Pancreas (tissue), 10 donors: ENCODE measurements around the gene PALLD. TPM values are rescaled to one million over a fixed set of nuclear protein-coding genes. Genes with fewer than 3 reads are reported as not detected.

Source experiments
- ATAC-seq, 4 donors: fragments of 200-7000 bp; cut with Tn5 transposase; one replicate each; pipeline versions ENCODE4 v1.8.0 to v1.9.1; 2020; ENCODE audit warnings: mild to moderate bottlenecking in 4 of 4, moderate library complexity in 4 of 4
- DNase-seq, 6 donors: peaks; one replicate each; pipeline ENCODE4 v3.0.0-alpha.2; 2020
- FAIRE-seq: peaks from 2 replicates; lab custom pipeline; 2012; peaks lifted over from hg19 to GRCh38; lab: Jason Lieb, UNC
- H3K27ac ChIP-seq, 4 donors: fragments of 200-600 bp; sonication (generic); 1 replicate in 3 of 4; 2 replicates in 1 of 4; pipeline versions ENCODE4 v1.5.0 to v1.8.0; 2020
- H3K27me3 ChIP-seq, 4 donors: fragments of 200-600 bp; one replicate each; pipeline ENCODE4 v1.8.0; 2021
- H3K36me3 ChIP-seq, 3 donors: fragments of 200-600 bp; sonication (generic) in 1 of 3; one replicate each; pipeline versions ENCODE4 v1.5.0 to v1.8.0; 2020 to 2021
- H3K4me1 ChIP-seq, 3 donors: fragments of 200-600 bp; one replicate each; pipeline ENCODE4 v1.8.0; 2021
- H3K4me3 ChIP-seq, 4 donors: fragments of 200-600 bp; sonication (generic) in 2 of 4; one replicate each; pipeline versions ENCODE4 v1.5.0 to v1.8.0; 2020 to 2021
- H3K9me3 ChIP-seq, 4 donors: fragments of 200-600 bp; one replicate each; pipeline ENCODE4 v1.8.0; 2021
- CTCF ChIP-seq, 4 donors: fragments of 200-600 bp; sonication (generic) in 3 of 4; IDR thresholded peaks; one replicate each; pipeline versions ENCODE4 v1.5.0 to v1.8.0; 2021; ENCODE audit warnings: antibody characterized with exemption in 4 of 4
- WGBS, 2 donors: extraction: QIAGEN DNeasy Blood & Tissue Kit; methylation state at CpG; one replicate each; pipeline ENCODE4 v1.1.7; 2013; 5-methylcytosine and 5-hydroxymethylcytosine counted together
- intact Hi-C, 3 donors: fragments of 100-400 bp; cut with DNase I; formaldehyde crosslinking; loops; one replicate each; pipeline versions ENCODE4 v1.11.1 to v1.14.2; 2022
- polyA plus RNA-seq, 2 donors: library from polyadenylated mRNA; stranded (reverse); fragments of 200-250 nt; gene quantifications; one replicate each; pipeline ENCODE4 v1.2.3, GENCODE V29; 2013
- total RNA-seq, 6 donors: library from RNA; stranded (reverse); fragmentation: NEBNext Ultra II Directional in 4 of 6; extraction: Animal tissue kit (Norgen Biotek cat#: 25700) in 4 of 6; gene quantifications; one replicate each; pipeline versions ENCODE4 v1.2.1 to v1.2.4, GENCODE V29; 2021 to 2023
- donor health status: healthy with polysubstance abuse.
- donor health status: DM: no; HTN: no; CAD: no; lungs with moderate emphysema.
- donor health status: DM: no; HTN: no; CAD: no.
- donor health status: control.
- donor health status: control.
- donor health status: Bipolar disorder and iron deficiency.
- donor health status: DM: yes; HTN: yes; CAD: no.
- donor health status: DM: no; HTN: no; CAD: no.
- donor health status: DM: no; HTN: no; CAD: no.
- donor health status: DM: yes; HTN: yes; CAD: no.

PALLD gene
- total and polyA plus RNA-seq, 8 donors = 4.4 to 44.2 (median 14.1) TPM

- TF ChIP-seq CTCF (IDR thresholded peaks at IDR 0.05) = no peak
- no peak for FAIRE-seq
Measured at GRCh38 chr4:168619266-168619631, 122.4 kb downstream of the PALLD start.

DNA sequence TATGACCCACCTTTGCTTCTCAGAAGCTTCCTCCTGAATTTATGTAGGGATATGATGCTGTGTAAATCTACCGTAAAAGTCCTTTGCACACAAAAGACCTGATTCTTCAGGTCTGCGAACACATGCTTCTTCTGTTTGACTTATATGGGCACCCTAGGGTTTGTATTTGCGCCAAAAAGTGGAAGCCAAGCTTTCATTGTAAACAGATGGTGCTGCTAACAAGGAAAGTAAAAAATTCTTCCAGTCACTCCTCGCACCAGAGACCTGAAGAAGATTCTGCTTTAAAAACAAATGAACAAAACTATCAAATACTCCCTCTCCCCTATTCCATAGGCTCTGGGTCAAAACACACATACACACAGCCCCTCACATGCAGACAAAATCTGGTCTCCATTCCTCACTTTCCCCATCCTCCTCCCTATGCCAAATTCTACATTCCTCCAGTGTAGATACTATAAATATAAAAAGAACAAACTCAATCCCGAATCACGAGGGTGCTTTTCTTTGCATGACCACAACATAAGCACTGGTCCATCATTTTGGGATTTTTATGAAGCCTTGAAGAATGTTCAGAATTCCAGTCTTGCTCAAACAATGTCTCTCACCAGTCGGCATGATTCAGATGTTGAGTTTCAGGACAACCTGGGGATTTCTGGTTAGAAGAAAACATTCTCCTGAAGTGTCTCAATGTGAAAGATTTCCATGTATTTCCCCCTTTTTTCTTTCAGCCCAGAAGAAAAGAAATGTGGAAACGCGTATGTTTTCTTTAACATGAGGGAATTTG is 125.1 kb downstream of the PALLD start:
- Histone ChIP-seq H3K27ac (no peak overlapping the region), H3K4me3 (no peak overlapping the region), H3K36me3 (no peaks in the 10 kb centered on the region), H3K9me3 (no peaks in the 10 kb centered on the region), H3K27me3 (no peaks in the 10 kb centered on the region), H3K4me1 (no peaks in the 10 kb centered on the region)
- DNase-seq = no peak
- FAIRE-seq = no peak
- TF ChIP-seq CTCF (IDR thresholded peaks at IDR 0.05) = no peak
- intact Hi-C loops = no loop called here
- no peak for ATAC-seq
- whole genome bisulfite sequencing, 2 donors = 83 to 85% methylated on average over 9 of the region's 9 CpGs

More at GRCh38 chr4:168619266-168619631, 122.4 kb downstream of the PALLD start:
- Histone ChIP-seq H3K9me3 (no peaks in the 10 kb centered on the region), H3K4me3 (no peak overlapping the region), H3K27me3 (no peaks in the 10 kb centered on the region), H3K27ac (no peak overlapping the region), H3K4me1 (no peaks in the 10 kb centered on the region), H3K36me3 (no peaks in the 10 kb centered on the region)
- intact Hi-C loops = no loop called here
- peak in 2 of 4 donors; percentile 37 to 46 for ATAC-seq
- DNase-seq = no peak

- ATAC-seq (no peak), DNase-seq (no peak), FAIRE-seq (no peak)
- Histone ChIP-seq H3K4me3 (no peak overlapping the region), H3K4me1 (no peaks in the 10 kb centered on the region), H3K27me3 (no peaks in the 10 kb centered on the region), H3K27ac (no peak overlapping the region), H3K9me3 (no peaks in the 10 kb centered on the region), H3K36me3 (no peaks in the 10 kb centered on the region)
- WGBS, 2 donors = 74 to 78% methylated on average over 5 of the region's 5 CpGs
- intact Hi-C loops = no loop called here
- TF ChIP-seq CTCF (IDR thresholded peaks at IDR 0.05) = no peak
Measured at GRCh38 chr4:168622600-168622999, 125.7 kb downstream of the PALLD start.

GRCh38 chr4:168623011-168623410 is 126.2 kb downstream of the PALLD start:
- Histone ChIP-seq H3K4me3 (no peak overlapping the region), H3K4me1 (no peaks in the 10 kb centered on the region), H3K36me3 (no peaks in the 10 kb centered on the region), H3K9me3 (no peaks in the 10 kb centered on the region), H3K27ac (no peak overlapping the region), H3K27me3 (no peaks in the 10 kb centered on the region)
- DNase-seq (no peak), FAIRE-seq (no peak), ATAC-seq (no peak)
- TF ChIP-seq CTCF (IDR thresholded peaks at IDR 0.05) = no peak
- intact Hi-C loops = no loop called here

GRCh38 chr4:168623484-168623883 is 126.6 kb downstream of the PALLD start:
- Histone ChIP-seq H3K4me3 (no peak overlapping the region), H3K27ac (no peak overlapping the region), H3K9me3 (no peaks in the 10 kb centered on the region), H3K27me3 (no peaks in the 10 kb centered on the region), H3K4me1 (no peaks in the 10 kb centered on the region), H3K36me3 (no peaks in the 10 kb centered on the region)
- ATAC-seq = no peak
- TF ChIP-seq CTCF (IDR thresholded peaks at IDR 0.05) = no peak
- intact Hi-C loops = no loop called here
- FAIRE-seq = no peak
- WGBS, 2 donors = 91 to 93% methylated on average over 5 of the region's 5 CpGs
- no peak for DNase-seq
